BLaER1 treated with 17β-estradiol and CSF1 and Interleukin-3, amounts not matched to agents 10 nM and 100 nM (cell line): ENCODE data around the gene ZBTB44.
"Not testable (repeated sequence)": the region's sequence is repeated elsewhere in the genome, so short reads cannot be mapped to it uniquely, and the experiment has no call there.

Source experiments
- H3K27ac ChIP-seq, 11 experiments: shearing (Covaris generic); formaldehyde crosslinking; 2 replicates each; pipeline ENCODE4 v1.8.1; 2022
- H3K27me3 ChIP-seq, 11 experiments: shearing (Covaris generic); formaldehyde crosslinking; 2 replicates each; pipeline ENCODE4 v1.8.1; 2022
- H3K36me3 ChIP-seq, 11 experiments: shearing (Covaris generic); formaldehyde crosslinking; 2 replicates each; pipeline ENCODE4 v1.8.1; 2022
- H3K4me1 ChIP-seq, 10 experiments: shearing (Covaris generic); formaldehyde crosslinking; 2 replicates each; pipeline ENCODE4 v1.8.1; 2022
- H3K4me2 ChIP-seq, 11 experiments: shearing (Covaris generic); formaldehyde crosslinking; 2 replicates each; pipeline ENCODE4 v1.8.1; 2022
- H3K4me3 ChIP-seq, 10 experiments: shearing (Covaris generic); formaldehyde crosslinking; 2 replicates each; pipeline ENCODE4 v1.8.1; 2022
- H3K9ac ChIP-seq, 11 experiments: shearing (Covaris generic); formaldehyde crosslinking; 2 replicates each; pipeline ENCODE4 v1.8.1; 2022
- H3K9me3 ChIP-seq, 11 experiments: shearing (Covaris generic); formaldehyde crosslinking; replicated peaks in 1 of 11; 2 replicates each; pipeline ENCODE4 v1.8.1; 2022
- H4K20me1 ChIP-seq, 11 experiments: shearing (Covaris generic); formaldehyde crosslinking; 2 replicates each; pipeline ENCODE4 v1.8.1; 2022
- Cebpa-rat ChIP-seq, 11 experiments: shearing (Covaris generic); IDR thresholded peaks; 2 replicates each; pipeline ENCODE4 v1.8.1; 2022

The ZBTB44 gene

DNA sequence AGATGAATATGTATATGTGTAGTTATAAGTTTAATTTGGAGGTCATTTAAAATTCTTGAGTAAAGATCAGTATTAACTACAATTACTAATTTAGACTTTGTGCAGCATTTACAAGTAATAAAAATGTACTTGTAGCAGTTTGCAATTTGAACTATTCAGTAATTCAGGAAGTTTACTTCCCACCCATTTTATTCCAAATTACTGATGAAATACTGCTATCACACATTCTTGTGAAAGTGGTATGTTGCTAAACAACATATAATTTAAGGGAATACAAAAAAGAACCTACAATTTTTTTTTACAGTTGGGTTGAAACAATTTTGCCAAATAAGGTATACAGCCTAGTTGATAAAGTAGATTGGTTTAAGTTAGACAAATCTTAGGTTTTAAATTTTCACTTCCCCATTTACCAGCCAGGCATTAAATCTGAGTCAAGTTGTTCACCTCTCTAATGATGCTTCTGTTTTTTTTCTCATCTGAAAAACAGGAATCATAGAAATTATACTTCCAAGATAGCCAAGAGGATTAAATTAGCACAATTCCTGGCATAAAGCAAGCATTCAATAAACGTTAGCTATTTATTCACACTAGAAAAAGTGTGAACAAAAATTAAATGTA lies 45.3 kb downstream of the ZBTB44 start:
- no peak for TF ChIP-seq Cebpa-rat (IDR thresholded peaks at IDR 0.05)
- Histone ChIP-seq H3K36me3 (peaks cover 19 to 66% (median 51%) of the 10 kb centered on the region in 11 experiments), H3K27ac (no peak overlapping the region), H3K4me2 (0 out of 22 replicates have a peak overlapping the region, but pooled peaks of 1 of the 11 experiments have one; percentile 11), H3K9ac (no peak overlapping the region), H3K27me3 (no peaks in the 10 kb centered on the region), H4K20me1 (peaks cover 0 to 58% (median 8%) of the 10 kb centered on the region in 11 experiments; a peak in 8 of 22 replicates), H3K4me1 (peaks cover 0 to 16% (median 5%) of the 10 kb centered on the region in 10 experiments; a peak in 10 of 20 replicates), H3K9me3 (no peaks in the 10 kb centered on the region), H3K4me3 (no peak overlapping the region)

DNA sequence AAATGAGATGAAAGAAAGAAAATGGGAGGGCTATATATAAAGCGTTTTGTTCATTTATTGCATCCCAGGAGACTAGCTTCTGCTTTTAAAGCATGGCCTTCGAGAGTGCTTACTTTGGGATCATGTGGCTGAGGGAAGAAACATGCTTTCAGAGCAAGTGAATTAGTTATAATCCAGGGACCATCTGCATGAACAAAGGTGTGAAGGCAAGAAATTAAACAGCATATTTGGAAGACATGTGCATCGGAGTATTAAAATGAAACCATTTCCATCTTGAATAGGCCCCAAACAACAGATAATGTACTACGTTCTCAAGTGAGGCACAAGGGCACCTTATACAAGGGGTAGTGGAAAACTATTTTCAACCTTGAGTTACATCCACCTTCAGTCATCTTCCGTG lies 51.4 kb downstream of the ZBTB44 start:
- no peak overlapping the region for H3K4me3 ChIP-seq
- peaks cover 41 to 96% (median 88%) of the 10 kb centered on the region in 11 experiments for H3K36me3 ChIP-seq
- peaks cover 0 to 27% (median 9%) of the 10 kb centered on the region in 10 experiments; a peak in 10 of 20 replicates for H3K4me1 ChIP-seq
- peaks cover 0 to 53% (median 11%) of the 10 kb centered on the region in 11 experiments; a peak in 10 of 22 replicates for H4K20me1 ChIP-seq
- no peak for TF ChIP-seq Cebpa-rat (IDR thresholded peaks at IDR 0.05)
- peaks cover 12 to 32% (median 23%) of the 10 kb centered on the region in 11 experiments for H3K9me3 ChIP-seq
- no peaks in the 10 kb centered on the region for H3K27me3 ChIP-seq
- H3K9ac ChIP-seq, result no peak overlapping the region
- H3K27ac ChIP-seq, result no peak overlapping the region
- H3K4me2 ChIP-seq, result no peak overlapping the region

- peaks cover 0 to 48% (median 11%) of the 10 kb centered on the region in 11 experiments; a peak in 10 of 22 replicates for H4K20me1 ChIP-seq
- H3K4me3 ChIP-seq, result no peak overlapping the region
- no peak for TF ChIP-seq Cebpa-rat (IDR thresholded peaks at IDR 0.05)
- H3K4me1 ChIP-seq, result peaks cover 0 to 27% (median 9%) of the 10 kb centered on the region in 10 experiments; a peak in 10 of 20 replicates
- H3K36me3 ChIP-seq, result peaks cover 41 to 96% (median 85%) of the 10 kb centered on the region in 11 experiments
- H3K27ac ChIP-seq, result no peak overlapping the region
- peaks cover 15 to 41% (median 32%) of the 10 kb centered on the region in 11 experiments for H3K9me3 ChIP-seq
- H3K27me3 ChIP-seq, result no peaks in the 10 kb centered on the region
- no peak overlapping the region for H3K9ac ChIP-seq
- H3K4me2 ChIP-seq, result no peak overlapping the region
These were observed 52.3 kb downstream of the ZBTB44 start for GRCh38 chr11:130262424-130262823.

GRCh38 chr11:130261571-130261970 lies 53.1 kb downstream of the ZBTB44 start:
- Histone ChIP-seq H3K4me2 (peak overlapping the region in 4 of 11 experiments; percentile 5 to 34 (median 22); a peak in 4 of 22 replicates), H4K20me1 (peaks cover 0 to 43% (median 11%) of the 10 kb centered on the region in 11 experiments; a peak in 10 of 22 replicates), H3K4me3 (no peak overlapping the region), H3K9ac (no peak overlapping the region), H3K9me3 (peaks cover 15 to 49% (median 39%) of the 10 kb centered on the region in 11 experiments), H3K27me3 (no peaks in the 10 kb centered on the region), H3K27ac (no peak overlapping the region), H3K4me1 (peaks cover 0 to 27% (median 9%) of the 10 kb centered on the region in 10 experiments; a peak in 10 of 20 replicates), H3K36me3 (peaks cover 33 to 96% (median 85%) of the 10 kb centered on the region in 11 experiments)
- no peak for TF ChIP-seq Cebpa-rat (IDR thresholded peaks at IDR 0.05)

GRCh38 chr11:130260742-130261141 lies 54.0 kb downstream of the ZBTB44 start:
- Histone ChIP-seq H3K36me3 (peaks cover 37 to 96% (median 84%) of the 10 kb centered on the region in 11 experiments), H3K4me2 (no peak overlapping the region), H3K27ac (no peak overlapping the region), H3K4me1 (peaks cover 0 to 27% (median 9%) of the 10 kb centered on the region in 10 experiments; a peak in 10 of 20 replicates), H3K4me3 (no peak overlapping the region), H3K9ac (no peak overlapping the region), H3K27me3 (no peaks in the 10 kb centered on the region), H4K20me1 (peaks cover 0 to 37% (median 9%) of the 10 kb centered on the region in 11 experiments; a peak in 10 of 22 replicates), H3K9me3 (peaks cover 22 to 57% (median 48%) of the 10 kb centered on the region in 11 experiments)
- no peak for TF ChIP-seq Cebpa-rat (IDR thresholded peaks at IDR 0.05)

- Histone ChIP-seq H3K4me3 (no peak overlapping the region), H3K9ac (no peak overlapping the region), H3K4me2 (no peak overlapping the region), H3K9me3 (peaks cover 28 to 63% (median 53%) of the 10 kb centered on the region in 11 experiments), H3K27ac (no peak overlapping the region), H3K36me3 (peaks cover 32 to 96% (median 80%) of the 10 kb centered on the region in 11 experiments), H3K4me1 (peaks cover 0 to 27% (median 9%) of the 10 kb centered on the region in 10 experiments; a peak in 10 of 20 replicates), H3K27me3 (no peaks in the 10 kb centered on the region), H4K20me1 (peaks cover 0 to 34% (median 9%) of the 10 kb centered on the region in 11 experiments; a peak in 10 of 22 replicates)
- no peak for TF ChIP-seq Cebpa-rat (IDR thresholded peaks at IDR 0.05)
These were observed 54.6 kb downstream of the ZBTB44 start for GRCh38 chr11:130260080-130260627.

DNA sequence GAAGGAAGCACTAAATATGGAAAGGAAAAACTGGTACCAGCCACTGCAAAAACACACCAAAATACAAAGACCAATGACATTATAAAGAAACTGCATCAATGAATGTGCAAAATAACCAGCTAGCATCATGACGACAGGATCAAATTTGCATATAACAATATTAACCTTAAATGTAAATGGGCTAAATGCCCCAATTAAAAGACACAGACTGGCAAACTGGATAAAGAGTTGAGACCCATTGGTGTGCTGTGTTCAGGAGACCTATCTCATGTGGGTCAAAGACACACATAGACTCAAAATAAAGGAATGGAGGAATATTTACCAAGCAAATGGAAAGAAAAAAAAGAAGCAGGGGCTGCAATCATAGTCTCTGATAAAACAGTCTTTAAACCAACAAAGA lies 63.0 kb downstream of the ZBTB44 start:
- not testable (repeated sequence) for H3K9ac ChIP-seq, H3K27ac ChIP-seq
- H3K36me3 ChIP-seq, result peaks cover 15 to 73% (median 41%) of the 10 kb centered on the region in 11 experiments

GRCh38 chr11:130249929-130250328 lies 64.8 kb downstream of the ZBTB44 start:
- H3K4me3 ChIP-seq, H3K27ac ChIP-seq, H3K4me1 ChIP-seq, H3K4me2 ChIP-seq, H3K27me3 ChIP-seq, H3K9ac ChIP-seq: not testable (repeated sequence)
- Histone ChIP-seq H3K9me3 (peaks cover 20 to 37% (median 30%) of the 10 kb centered on the region in 11 experiments), H4K20me1 (peaks cover 0 to 62% (median 13%) of the 10 kb centered on the region in 11 experiments; a peak in 10 of 22 replicates), H3K36me3 (peaks cover 16 to 72% (median 42%) of the 10 kb centered on the region in 11 experiments; a peak in 20 of 22 replicates)

More for the DNA sequence above, 63.0 kb downstream of the ZBTB44 start:
- not testable (repeated sequence) for H3K4me1 ChIP-seq, H3K4me2 ChIP-seq, H3K4me3 ChIP-seq, H3K27me3 ChIP-seq
- Histone ChIP-seq H4K20me1 (peaks cover 0 to 44% (median 11%) of the 10 kb centered on the region in 11 experiments; a peak in 10 of 22 replicates), H3K9me3 (peaks cover 35 to 54% (median 48%) of the 10 kb centered on the region in 11 experiments)

DNA sequence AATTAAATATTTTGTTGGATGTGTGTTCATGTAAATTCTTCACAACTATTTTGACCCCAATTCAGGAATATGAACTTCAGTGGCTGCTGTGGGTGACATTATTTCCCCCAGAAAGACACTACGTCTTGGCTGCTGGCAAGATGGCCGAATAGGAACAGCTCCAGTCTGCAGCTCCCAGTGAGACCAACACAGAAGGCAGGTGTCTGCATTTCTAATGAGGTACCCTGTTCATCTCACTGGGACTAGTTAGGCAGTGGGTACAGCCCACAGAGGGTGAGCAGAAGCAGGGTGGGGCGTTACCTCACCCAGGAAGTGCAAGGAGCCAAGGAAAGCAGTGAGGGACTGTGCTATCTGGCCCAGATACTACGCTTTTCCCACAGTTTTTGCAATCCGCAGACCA lies 65.3 kb downstream of the ZBTB44 start:
- Histone ChIP-seq H3K27ac (no peak overlapping the region), H3K4me3 (no peak overlapping the region), H3K9me3 (peaks cover 19 to 37% (median 29%) of the 10 kb centered on the region in 11 experiments), H3K9ac (no peak overlapping the region), H4K20me1 (peaks cover 0 to 68% (median 13%) of the 10 kb centered on the region in 11 experiments; a peak in 10 of 22 replicates), H3K4me2 (no peak overlapping the region), H3K27me3 (no peaks in the 10 kb centered on the region), H3K4me1 (peaks cover 0 to 4% (median 0%) of the 10 kb centered on the region in 10 experiments; a peak in 3 of 20 replicates), H3K36me3 (peaks cover 16 to 74% (median 43%) of the 10 kb centered on the region in 11 experiments; a peak in 20 of 22 replicates)
- no peak for TF ChIP-seq Cebpa-rat (IDR thresholded peaks at IDR 0.05)
